GM18870 (cell line): ENCODE data around the gene COL4A1.

Experiments
- ATAC-seq: cut with Tn5 transposase; IDR thresholded peaks from one replicate; pipeline ENCODE4 v1.9.1; 2021; ENCODE audit warnings: moderate library complexity; ENCODE audit not compliant: unreplicated experiment

COL4A1 gene

DNA sequence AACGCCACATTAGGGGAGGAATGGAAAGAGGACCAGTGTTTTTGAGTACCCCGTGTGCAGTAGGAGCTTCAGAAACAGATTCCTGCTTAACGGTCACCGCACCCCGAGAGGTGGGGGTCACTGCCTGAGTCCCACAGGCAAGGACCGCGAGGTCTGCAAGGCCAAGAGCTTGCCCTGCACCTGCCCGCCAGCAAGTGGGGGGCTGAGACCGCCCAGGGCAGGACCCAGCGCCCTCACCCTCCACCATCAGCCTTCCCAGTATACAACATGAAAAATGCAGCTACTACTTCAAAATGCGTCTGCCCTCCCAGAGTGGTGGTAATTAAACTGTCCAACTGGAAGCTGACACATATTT, 44.9 kb downstream of the COL4A1 start:
- no peak for ATAC-seq

DNA sequence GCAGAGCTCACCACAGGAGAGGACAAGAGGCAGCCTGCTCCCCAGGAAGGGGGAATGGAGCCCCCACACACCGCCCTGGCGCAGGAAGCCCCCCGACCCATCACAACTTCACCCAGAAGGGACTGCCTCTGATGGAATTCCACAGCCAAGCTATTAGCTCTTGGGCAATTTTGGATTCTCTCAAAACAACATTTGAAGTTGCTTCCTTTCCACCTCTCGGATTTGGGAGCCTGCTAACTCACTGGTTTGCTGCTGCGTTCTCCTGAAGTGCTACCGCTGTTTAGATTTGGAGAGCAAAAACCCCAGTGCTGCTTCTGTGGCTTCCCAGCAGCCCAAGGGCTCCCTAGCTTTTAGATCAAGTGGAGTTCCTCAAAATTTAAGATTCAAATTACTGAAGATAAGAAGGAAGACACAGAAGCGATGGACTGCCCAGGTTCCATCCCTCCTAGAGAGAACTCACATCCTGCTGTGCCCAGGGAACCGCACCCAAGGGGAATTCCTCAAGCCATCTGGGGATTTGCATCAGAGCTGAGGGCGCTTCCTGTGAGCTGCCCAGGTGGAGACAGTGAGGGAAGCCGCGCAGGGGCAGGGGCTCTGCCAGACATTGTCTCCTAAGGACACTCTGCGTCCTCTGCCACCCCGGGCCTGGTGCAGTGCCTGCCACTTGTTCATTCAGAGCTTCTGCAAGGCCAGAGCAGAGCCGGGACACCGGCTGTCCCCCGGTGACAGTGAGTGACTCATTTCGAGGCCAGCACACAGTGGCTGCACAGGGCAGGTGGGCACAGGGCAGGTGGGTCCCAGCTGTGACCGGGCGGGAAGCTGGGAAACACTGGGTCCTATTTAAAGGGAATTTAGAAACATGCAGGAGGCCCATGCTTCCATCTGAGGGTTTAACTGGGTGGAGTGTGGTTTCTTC, 45.5 kb downstream of the COL4A1 start:
- ATAC-seq, result no peak

GRCh38 chr13:110259651-110260050, 47.3 kb downstream of the COL4A1 start:
- no peak for ATAC-seq

- no peak for ATAC-seq
Observed at GRCh38 chr13:110258876-110259631, 47.9 kb downstream of the COL4A1 start.

DNA sequence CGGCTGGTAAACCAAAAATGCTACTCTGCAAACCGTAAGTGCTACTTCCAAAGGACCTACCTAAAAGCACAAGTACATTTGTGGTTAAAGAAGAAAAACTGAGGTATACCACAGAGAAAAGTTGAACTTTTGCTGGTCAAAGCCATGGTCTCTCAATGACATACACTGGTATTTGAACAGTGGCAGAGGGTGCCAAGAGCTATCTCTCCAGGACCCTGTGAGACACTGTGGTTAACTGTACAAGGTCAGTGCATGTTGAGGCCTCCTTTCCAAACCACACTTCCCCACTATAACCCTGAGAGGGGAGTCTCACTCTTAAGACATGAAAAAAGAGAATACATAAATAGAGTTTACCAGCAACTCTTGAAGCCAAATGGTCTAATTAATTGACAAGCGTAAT, 49.5 kb downstream of the COL4A1 start:
- no peak for ATAC-seq

- no peak for ATAC-seq
Observed at GRCh38 chr13:110256126-110256905, 50.6 kb downstream of the COL4A1 start.

DNA sequence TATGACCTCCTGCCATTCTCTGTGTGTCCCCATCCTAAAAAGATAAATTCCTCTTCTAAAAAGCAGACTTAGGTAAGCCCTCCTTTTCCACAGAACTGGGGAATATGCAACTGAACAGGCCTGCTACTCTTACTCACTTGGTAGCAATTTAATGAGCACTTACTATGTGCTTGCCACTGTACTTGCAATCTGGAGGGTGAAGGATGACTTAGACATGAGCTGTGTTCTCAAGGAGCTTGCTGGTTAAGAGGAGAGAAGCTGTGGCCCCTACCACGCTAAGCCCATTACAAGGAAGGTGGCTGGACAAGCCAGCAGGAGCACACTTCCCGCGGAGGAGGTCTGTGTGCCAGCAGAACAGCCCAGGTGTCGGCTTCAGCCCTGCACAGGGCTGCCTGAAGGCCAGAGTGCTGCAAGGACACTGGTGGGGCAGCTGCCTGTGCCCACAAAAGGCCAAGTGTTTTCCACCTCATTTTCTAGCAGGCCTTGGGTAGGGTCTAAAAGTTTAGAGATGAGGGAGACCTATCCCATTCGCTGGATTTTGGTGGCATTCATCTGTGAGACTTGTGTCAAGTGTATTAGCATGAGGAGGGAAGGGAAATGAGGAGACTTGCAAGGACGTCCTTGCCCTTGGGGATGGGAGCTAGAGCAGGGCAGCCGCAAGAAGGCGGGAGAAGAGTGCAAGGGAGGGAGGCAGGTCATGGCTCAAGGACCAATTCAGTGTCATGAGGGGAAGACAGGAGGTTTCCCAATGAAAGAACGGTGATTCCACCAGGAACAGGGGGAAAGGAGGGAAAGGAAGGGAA, 52.0 kb downstream of the COL4A1 start:
- no peak for ATAC-seq

DNA sequence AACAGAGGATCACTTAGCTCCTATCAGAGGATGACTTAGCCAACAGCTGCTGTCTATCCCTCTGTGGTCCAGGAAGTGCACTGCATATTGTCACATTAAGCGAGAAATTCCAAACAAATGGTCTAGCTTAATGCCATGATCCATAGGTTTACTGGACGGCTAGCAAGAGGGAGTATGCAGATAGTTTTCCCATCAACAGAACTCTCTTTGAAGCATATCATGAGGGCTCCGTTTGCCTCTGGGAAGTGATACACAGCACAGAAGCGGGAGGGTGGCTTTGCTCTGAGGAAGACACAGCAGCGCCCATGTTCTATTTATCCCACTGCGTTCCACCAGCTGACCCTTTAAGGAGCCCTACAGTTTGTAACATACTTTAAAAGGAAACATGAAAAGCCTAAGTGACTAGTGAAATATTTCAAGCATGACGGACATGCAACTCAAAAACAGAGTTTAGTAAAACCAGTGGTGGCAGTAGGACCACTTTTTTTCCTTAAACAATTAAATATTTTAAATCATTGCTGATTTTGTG, 52.7 kb downstream of the COL4A1 start:
- no peak for ATAC-seq

DNA sequence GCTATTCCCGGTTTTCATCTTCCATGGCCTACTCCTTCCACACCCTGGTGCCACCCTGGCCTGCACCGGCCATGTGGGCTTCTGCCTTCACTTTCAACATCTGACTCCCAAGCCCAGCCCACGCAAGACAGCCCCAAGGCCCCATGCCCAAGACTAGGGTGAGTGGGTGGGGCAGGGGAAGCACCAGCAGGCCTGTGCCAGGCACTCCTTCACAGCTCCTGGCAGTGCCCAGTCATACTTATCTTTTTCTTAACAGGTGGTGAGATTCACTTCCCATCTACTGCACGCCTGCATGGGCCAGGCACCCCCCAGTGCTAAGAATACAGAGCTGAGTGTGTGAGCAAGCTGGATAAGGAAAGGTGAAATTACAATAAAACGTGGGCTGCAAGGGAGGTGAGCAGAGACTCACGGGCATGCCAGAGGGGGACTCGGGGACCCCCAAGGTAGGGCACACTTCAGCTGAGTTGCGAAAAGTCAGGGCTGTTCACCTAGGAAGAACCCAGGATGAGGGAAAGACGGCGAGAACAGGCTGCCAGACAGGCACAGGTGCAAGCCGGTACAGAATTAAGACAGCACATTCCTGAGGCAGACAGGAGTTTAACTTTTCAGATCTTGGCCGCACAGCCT, 55.7 kb downstream of the COL4A1 start:
- ATAC-seq, result no peak

GRCh38 chr13:110250258-110250891, 56.6 kb downstream of the COL4A1 start:
- ATAC-seq, result no peak

DNA sequence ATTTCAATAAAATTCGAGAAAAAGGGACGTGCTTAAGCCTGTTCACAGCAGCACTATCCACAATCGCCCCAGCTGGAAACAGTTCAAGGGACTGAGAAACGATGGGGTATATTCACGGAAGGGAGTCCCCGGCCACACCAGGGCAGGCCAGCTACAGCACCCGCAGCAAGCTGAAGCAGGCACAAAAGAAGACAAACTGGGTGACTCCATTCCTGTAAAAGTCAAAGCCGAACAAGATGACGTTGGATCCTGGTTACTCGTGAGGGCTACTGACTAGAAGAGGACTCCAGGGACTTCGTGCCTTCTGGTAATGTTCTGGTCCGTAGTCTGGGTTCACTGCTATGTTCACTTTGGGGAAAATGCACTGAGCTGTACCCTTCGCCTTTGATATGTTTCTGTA, 57.6 kb downstream of the COL4A1 start:
- no peak for ATAC-seq

GRCh38 chr13:110248449-110249143, 58.4 kb downstream of the COL4A1 start:
- ATAC-seq, result no peak

DNA sequence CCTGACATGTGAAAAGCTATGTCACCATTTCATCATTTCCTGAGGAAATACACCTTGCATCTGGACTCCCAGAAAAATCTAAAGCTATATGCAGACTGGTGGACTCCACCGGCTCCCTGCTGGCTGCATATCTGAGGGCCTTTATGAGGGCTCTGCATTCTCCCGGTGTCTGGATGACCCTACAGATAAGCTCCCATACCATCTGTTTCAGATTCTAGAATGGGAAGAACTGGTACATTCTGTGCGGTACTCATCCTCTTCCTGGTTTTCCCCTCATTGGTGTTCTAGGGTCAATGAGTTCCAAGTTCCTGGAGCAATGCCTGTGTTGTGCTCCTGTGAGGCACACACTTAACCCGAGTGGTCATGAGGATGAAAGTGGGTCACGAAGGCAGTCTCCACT, 60.4 kb downstream of the COL4A1 start:
- no peak for ATAC-seq

DNA sequence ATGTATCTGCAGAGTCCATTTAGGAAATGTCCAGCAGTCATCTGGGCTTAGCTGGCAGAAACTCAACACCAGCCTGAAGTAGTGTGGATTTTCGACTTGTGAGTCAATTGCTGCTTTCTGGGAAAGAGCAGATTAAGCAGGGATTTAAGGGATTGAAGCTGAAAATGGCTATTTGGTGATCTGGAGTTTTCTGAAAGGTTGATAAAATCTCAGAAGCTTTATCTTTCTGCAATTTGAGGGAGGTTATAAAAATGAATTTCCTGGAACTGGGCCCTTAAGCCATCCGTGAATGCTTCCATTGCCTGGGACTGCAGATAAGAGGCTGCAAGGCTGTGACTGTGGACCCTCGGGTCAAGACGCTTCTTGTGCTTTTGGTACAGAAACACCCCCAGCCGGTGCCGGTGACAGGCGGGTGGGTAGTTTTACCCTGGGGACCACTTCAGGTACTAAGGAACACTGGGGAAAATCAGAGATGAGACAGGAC, 61.5 kb downstream of the COL4A1 start:
- ATAC-seq, result no peak

- ATAC-seq, result no peak
Observed at GRCh38 chr13:110244976-110245375, 62.0 kb downstream of the COL4A1 start.

DNA sequence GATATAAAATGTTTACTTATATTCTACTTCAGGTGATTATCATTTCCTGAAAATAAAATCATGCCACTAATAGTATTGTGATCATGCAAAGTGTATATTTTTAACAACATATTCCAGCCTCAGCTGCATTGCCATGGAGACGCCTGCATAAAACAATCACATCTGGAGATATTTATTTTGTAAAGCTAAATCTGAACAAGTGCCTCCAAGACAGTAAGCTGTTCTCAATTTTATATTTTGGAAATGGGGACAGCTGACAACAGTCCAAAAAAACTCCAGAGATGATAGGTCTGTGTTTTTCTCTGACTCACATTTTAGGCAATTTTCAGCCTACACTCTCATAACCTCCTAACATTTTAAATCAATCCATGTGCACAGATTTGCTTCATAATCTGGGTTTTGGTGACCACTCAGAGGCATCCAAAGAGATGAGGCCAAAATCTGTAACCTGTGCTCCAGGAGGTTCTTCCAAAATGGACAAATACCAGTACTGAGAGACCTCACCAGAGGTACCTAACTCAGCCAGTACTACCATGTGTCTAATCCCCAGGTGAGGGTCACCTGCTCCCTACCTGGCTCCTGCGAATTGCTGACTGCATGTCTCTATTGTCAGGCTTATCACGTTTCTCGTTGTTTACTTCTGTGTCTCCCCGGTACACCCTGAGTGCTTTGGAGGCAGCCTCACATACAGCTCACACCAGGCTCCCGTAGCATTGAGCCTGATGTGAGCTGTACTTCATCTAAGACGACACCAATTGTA, 62.7 kb downstream of the COL4A1 start:
- ATAC-seq, result no peak

- no peak for ATAC-seq
Observed at GRCh38 chr13:110242615-110243014, 64.3 kb downstream of the COL4A1 start.

- ATAC-seq, result no peak
Observed at GRCh38 chr13:110240943-110241342, 66.0 kb downstream of the COL4A1 start.
